Fibroblast of skin of scalp (primary cell): ENCODE measurements around the gene DCAF6.
"Not testable (repeated sequence)": the region's sequence is repeated elsewhere in the genome, so short reads cannot be mapped to it uniquely, and the experiment has no call there.

Experiments used
- DNase-seq: peaks from one replicate; pipeline ENCODE4 v3.0.0-alpha.2; 2013

DCAF6 gene

GRCh38 chr1:167924543-167925231, 11.8 kb upstream of the DCAF6 start:
- DNase-seq, result no peak

- DNase-seq, result no peak
These were observed 9.9 kb upstream of the DCAF6 start for GRCh38 chr1:167926486-167926997.

- DNase-seq, result no peak
These were observed 9.3 kb upstream of the DCAF6 start for GRCh38 chr1:167927046-167927754.

GRCh38 chr1:167928457-167928852, 8.0 kb upstream of the DCAF6 start:
- DNase-seq, result no peak

GRCh38 chr1:167928919-167929318, 7.6 kb upstream of the DCAF6 start:
- not testable (repeated sequence) for DNase-seq

GRCh38 chr1:167929725-167930124, 6.8 kb upstream of the DCAF6 start:
- no peak for DNase-seq

- DNase-seq, result no peak
These were observed 2.7 kb upstream of the DCAF6 start for GRCh38 chr1:167933788-167934187.

- no peak for DNase-seq
These were observed 1.9 kb upstream of the DCAF6 start for GRCh38 chr1:167934426-167935215.

GRCh38 chr1:167935216-167936067, 1.0 kb upstream of the DCAF6 start:
- DNase-seq, result peak; percentile 29

GRCh38 chr1:167936930-167937708, 636 bp downstream of the DCAF6 start, which contains the start of gene MPC2:
Gene MPC2, minus strand, starts transcription at chr1:167937072. Its CDS starts 1,231 bp downstream, at chr1:167935841.
- peak; percentile 66 for DNase-seq

GRCh38 chr1:167937709-167938010, 1.2 kb downstream of the DCAF6 start:
- DNase-seq, result no peak

- DNase-seq, result no peak
These were observed 1.7 kb downstream of the DCAF6 start for GRCh38 chr1:167938080-167938636.

GRCh38 chr1:167940264-167940663, 3.8 kb downstream of the DCAF6 start:
- DNase-seq, result no peak

GRCh38 chr1:167943541-167943940, 7.1 kb downstream of the DCAF6 start:
- DNase-seq, result no peak

GRCh38 chr1:167947733-167948132, 11.2 kb downstream of the DCAF6 start:
- DNase-seq, result no peak

GRCh38 chr1:167949785-167950184, 13.3 kb downstream of the DCAF6 start:
- DNase-seq, result peak; percentile 9

- no peak for DNase-seq
These were observed 14.1 kb downstream of the DCAF6 start for GRCh38 chr1:167950569-167950968.

GRCh38 chr1:167955915-167956314, 19.4 kb downstream of the DCAF6 start:
- DNase-seq, result no peak

- DNase-seq, result no peak
These were observed 21.2 kb downstream of the DCAF6 start for GRCh38 chr1:167957710-167958109.

GRCh38 chr1:167964646-167965045, 28.2 kb downstream of the DCAF6 start:
- DNase-seq, result no peak

- DNase-seq, result no peak
These were observed 29.6 kb downstream of the DCAF6 start for GRCh38 chr1:167966050-167966449.
